ENCODE measurements around the gene NRDE2.

NRDE2 gene

GRCh38 chr14:90331497-90332270, at the start of gene NRDE2:
NRDE2 (minus strand) TSS chr14:90331941; CDS start chr14:90331904, 37 bp downstream.
- DNase-seq: peak; percentile 95

GRCh38 chr14:90381011-90381786, 49.5 kb upstream of the NRDE2 start:
- no peak for DNase-seq

- DNase-seq: no peak
Measured at GRCh38 chr14:90379106-90379505, 47.4 kb upstream of the NRDE2 start.

GRCh38 chr14:90378249-90378648, 46.5 kb upstream of the NRDE2 start:
- no peak for DNase-seq

GRCh38 chr14:90375934-90376333, 44.2 kb upstream of the NRDE2 start:
- no peak for DNase-seq

GRCh38 chr14:90374813-90375212, 43.1 kb upstream of the NRDE2 start:
- DNase-seq: no peak

- no peak for DNase-seq
Measured at GRCh38 chr14:90373887-90374286, 42.1 kb upstream of the NRDE2 start.

- no peak for DNase-seq
Measured at GRCh38 chr14:90368946-90369721, 37.4 kb upstream of the NRDE2 start.

- DNase-seq: no peak
Measured at GRCh38 chr14:90362558-90362896, 30.8 kb upstream of the NRDE2 start.

GRCh38 chr14:90361865-90362557, 30.3 kb upstream of the NRDE2 start:
- DNase-seq: no peak

GRCh38 chr14:90358359-90358758, 26.6 kb upstream of the NRDE2 start:
- no peak for DNase-seq

- no peak for DNase-seq
Measured at GRCh38 chr14:90356925-90357324, 25.2 kb upstream of the NRDE2 start.

GRCh38 chr14:90355540-90356518, 24.1 kb upstream of the NRDE2 start:
- no peak for DNase-seq

GRCh38 chr14:90354551-90355298, 23.0 kb upstream of the NRDE2 start:
- no peak for DNase-seq

GRCh38 chr14:90349739-90350138, 18.0 kb upstream of the NRDE2 start:
- DNase-seq: no peak

GRCh38 chr14:90348270-90348669, 16.5 kb upstream of the NRDE2 start:
- no peak for DNase-seq

- no peak for DNase-seq
Measured at GRCh38 chr14:90345239-90345557, 13.5 kb upstream of the NRDE2 start.

GRCh38 chr14:90344331-90345238, 12.8 kb upstream of the NRDE2 start:
- no peak for DNase-seq

GRCh38 chr14:90342327-90342726, 10.6 kb upstream of the NRDE2 start:
- DNase-seq: no peak

GRCh38 chr14:90341784-90342183, 10.0 kb upstream of the NRDE2 start:
- no peak for DNase-seq

All from T1000 (cell line).